ENCODE results near the gene KRT10. TPM values are rescaled to one million over a fixed set of nuclear protein-coding genes. Genes with fewer than 3 reads are reported as not detected.

The KRT10 gene
- total and polyA plus RNA-seq, 2 experiments from 2014 or later = 9.6 to 123 TPM

GRCh38 chr17:40772101-40772500 lies 50.3 kb downstream of the KRT10 start, which contains the start of gene KRT26:
Gene KRT26, minus strand, starts transcription at chr17:40772201. Its CDS starts 88 bp downstream, at chr17:40772113.
- no peak for ATAC-seq
- Mint-ChIP-seq H3K4me1 (no peaks in the 10 kb centered on the region), H3K9me3 (no peaks in the 10 kb centered on the region), H3K27ac (no peak within 1 kb of the TSS), H3K27me3 (ENCODE audit: insufficient read depth, low read depth, poor library complexity) (no peaks in the 10 kb centered on the region), H3K36me3 (ENCODE audit: low read depth) (no peaks in the 10 kb centered on the region), H3K4me3 (no peak within 1 kb of the TSS)
- H2AFZ ChIP-seq = no peak within 1 kb of the TSS; the same call in 1 of the 2 replicates
- H3K79me2 ChIP-seq (replicated peaks; ENCODE audit: insufficient read depth) = no peaks in the 10 kb centered on the region
- TF ChIP-seq ZNF331 (CRISPR knock-in tag; IDR thresholded peaks at IDR 0.05; ENCODE audit: low read depth) = no peak
- no peak for TF ChIP-seq NANOG (IDR thresholded peaks at IDR 0.05; ENCODE audit: borderline replicate concordance)
- no peak for TF ChIP-seq EZH2phosphoT487 (IDR thresholded peaks at IDR 0.05; ENCODE audit: unreplicated experiment)
- TF ChIP-seq, protein P1, sequence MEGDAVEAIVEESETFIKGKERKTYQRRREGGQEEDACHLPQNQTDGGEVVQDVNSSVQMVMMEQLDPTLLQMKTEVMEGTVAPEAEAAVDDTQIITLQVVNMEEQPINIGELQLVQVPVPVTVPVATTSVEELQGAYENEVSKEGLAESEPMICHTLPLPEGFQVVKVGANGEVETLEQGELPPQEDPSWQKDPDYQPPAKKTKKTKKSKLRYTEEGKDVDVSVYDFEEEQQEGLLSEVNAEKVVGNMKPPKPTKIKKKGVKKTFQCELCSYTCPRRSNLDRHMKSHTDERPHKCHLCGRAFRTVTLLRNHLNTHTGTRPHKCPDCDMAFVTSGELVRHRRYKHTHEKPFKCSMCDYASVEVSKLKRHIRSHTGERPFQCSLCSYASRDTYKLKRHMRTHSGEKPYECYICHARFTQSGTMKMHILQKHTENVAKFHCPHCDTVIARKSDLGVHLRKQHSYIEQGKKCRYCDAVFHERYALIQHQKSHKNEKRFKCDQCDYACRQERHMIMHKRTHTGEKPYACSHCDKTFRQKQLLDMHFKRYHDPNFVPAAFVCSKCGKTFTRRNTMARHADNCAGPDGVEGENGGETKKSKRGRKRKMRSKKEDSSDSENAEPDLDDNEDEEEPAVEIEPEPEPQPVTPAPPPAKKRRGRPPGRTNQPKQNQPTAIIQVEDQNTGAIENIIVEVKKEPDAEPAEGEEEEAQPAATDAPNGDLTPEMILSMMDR (conservative IDR thresholded peaks at IDR 0.05; ENCODE audit: low read depth in 2 of 2) = no peak
- TF ChIP-seq CREB1 (CRISPR knock-in tag; IDR thresholded peaks at IDR 0.05; ENCODE audit: low read depth) = no peak
- no peak for TF ChIP-seq JUNB (IDR thresholded peaks at IDR 0.05; ENCODE audit: unreplicated experiment)
- no peak for TF ChIP-seq EZH2 (IDR thresholded peaks at IDR 0.05; ENCODE audit: low read depth, unreplicated experiment)
- no peak for TF ChIP-seq ZNF462 (CRISPR knock-in tag; IDR thresholded peaks at IDR 0.05)
- TF ChIP-seq ZNF114 (CRISPR knock-in tag; IDR thresholded peaks at IDR 0.05) = no peak
- TF ChIP-seq, protein P2, sequence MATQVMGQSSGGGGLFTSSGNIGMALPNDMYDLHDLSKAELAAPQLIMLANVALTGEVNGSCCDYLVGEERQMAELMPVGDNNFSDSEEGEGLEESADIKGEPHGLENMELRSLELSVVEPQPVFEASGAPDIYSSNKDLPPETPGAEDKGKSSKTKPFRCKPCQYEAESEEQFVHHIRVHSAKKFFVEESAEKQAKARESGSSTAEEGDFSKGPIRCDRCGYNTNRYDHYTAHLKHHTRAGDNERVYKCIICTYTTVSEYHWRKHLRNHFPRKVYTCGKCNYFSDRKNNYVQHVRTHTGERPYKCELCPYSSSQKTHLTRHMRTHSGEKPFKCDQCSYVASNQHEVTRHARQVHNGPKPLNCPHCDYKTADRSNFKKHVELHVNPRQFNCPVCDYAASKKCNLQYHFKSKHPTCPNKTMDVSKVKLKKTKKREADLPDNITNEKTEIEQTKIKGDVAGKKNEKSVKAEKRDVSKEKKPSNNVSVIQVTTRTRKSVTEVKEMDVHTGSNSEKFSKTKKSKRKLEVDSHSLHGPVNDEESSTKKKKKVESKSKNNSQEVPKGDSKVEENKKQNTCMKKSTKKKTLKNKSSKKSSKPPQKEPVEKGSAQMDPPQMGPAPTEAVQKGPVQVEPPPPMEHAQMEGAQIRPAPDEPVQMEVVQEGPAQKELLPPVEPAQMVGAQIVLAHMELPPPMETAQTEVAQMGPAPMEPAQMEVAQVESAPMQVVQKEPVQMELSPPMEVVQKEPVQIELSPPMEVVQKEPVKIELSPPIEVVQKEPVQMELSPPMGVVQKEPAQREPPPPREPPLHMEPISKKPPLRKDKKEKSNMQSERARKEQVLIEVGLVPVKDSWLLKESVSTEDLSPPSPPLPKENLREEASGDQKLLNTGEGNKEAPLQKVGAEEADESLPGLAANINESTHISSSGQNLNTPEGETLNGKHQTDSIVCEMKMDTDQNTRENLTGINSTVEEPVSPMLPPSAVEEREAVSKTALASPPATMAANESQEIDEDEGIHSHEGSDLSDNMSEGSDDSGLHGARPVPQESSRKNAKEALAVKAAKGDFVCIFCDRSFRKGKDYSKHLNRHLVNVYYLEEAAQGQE (IDR thresholded peaks at IDR 0.05; ENCODE audit: unreplicated experiment) = no peak
- TF ChIP-seq, protein P3, sequence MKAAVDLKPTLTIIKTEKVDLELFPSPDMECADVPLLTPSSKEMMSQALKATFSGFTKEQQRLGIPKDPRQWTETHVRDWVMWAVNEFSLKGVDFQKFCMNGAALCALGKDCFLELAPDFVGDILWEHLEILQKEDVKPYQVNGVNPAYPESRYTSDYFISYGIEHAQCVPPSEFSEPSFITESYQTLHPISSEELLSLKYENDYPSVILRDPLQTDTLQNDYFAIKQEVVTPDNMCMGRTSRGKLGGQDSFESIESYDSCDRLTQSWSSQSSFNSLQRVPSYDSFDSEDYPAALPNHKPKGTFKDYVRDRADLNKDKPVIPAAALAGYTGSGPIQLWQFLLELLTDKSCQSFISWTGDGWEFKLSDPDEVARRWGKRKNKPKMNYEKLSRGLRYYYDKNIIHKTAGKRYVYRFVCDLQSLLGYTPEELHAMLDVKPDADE (IDR thresholded peaks at IDR 0.05) = no peak
- no peak for TF ChIP-seq POLR2AphosphoS5 (IDR thresholded peaks at IDR 0.05; ENCODE audit: low read depth)
- TF ChIP-seq STAT1 (IDR thresholded peaks at IDR 0.05; ENCODE audit: unreplicated experiment) = no peak
- no peaks in the 10 kb centered on the region for H3K27me3 ChIP-seq (ENCODE audit: insufficient read depth)
- no peaks in the 10 kb centered on the region for H3F3A ChIP-seq (replicated peaks; ENCODE audit: low read depth)
- no peaks in the 10 kb centered on the region for H3K4me1 ChIP-seq (ENCODE audit: insufficient read depth)
- no peak for DNase-seq (ENCODE audit: low spot score)
- H3K9me2 ChIP-seq (ENCODE audit: insufficient read depth) = no peaks in the 10 kb centered on the region
- H3K36me3 ChIP-seq (ENCODE audit: insufficient read depth) = no peaks in the 10 kb centered on the region
- no peak within 1 kb of the TSS for H3K4me2 ChIP-seq
- no peak within 1 kb of the TSS for H3K4me3 ChIP-seq
- H4K20me1 ChIP-seq (replicated peaks; ENCODE audit: insufficient read depth) = no peaks in the 10 kb centered on the region
- H3K27ac ChIP-seq (ENCODE audit: low read depth) = no peak within 1 kb of the TSS
